ENCODE measurements around the gene RIN3. TPM values are rescaled to one million over a fixed set of nuclear protein-coding genes. Genes with fewer than 3 reads are reported as not detected.

Gene RIN3
- total RNA-seq, 4 donors from 2014 or later, result 13.5 to 22.2 (median 16.2) TPM

DNA sequence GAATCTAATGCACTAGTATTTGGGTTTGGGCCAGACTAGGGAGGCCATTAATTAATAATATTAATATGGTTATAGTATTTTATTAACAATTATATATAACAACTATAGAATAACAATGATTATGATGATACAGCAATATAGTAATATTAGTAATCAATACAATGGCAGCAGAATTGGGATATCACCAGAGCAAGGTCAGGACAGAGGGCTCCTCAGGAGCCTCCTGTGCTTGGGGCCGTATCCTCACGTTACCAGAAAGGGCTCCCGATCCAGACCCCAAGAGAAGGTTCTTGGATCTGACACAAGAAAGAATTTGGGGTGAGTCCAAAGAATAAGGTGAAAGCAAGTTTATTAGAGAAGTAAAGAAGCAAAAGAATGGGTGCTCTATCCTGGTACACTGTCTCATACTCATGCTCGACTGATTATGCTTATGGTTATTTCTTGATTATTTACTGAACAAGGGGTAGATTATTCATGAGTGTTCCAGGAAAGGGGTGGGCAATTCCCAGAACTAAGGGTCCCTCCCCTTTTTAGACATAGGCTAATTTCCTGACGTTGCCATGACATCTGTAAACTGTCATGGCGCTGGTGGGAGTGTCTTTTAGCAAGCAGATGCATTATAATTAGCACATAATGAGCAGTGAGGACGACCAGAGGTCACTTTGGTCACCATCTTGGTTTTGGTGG is 61.6 kb downstream of the RIN3 start:
- WGBS, 2 donors (ENCODE audit: low coverage in 1 of 2), result 82 to 86% methylated on average over 7 of the region's 7 CpGs
- no peak for ATAC-seq
- no peak for TF ChIP-seq POLR2AphosphoS5 (IDR thresholded peaks at IDR 0.05)
- no peak for TF ChIP-seq EP300 (IDR thresholded peaks at IDR 0.05)
- no peak for TF ChIP-seq POLR2A (IDR thresholded peaks at IDR 0.05)
- TF ChIP-seq CTCF (IDR thresholded peaks at IDR 0.05), result no peak
- H3K4me3 ChIP-seq, result no peak overlapping the region
- peaks cover 0 to 41% of the 10 kb centered on the region in 2 donors for H3K36me3 ChIP-seq
- H3K27ac ChIP-seq, result no peak overlapping the region
- no peaks in the 10 kb centered on the region for H3K9me3 ChIP-seq
- H3K27me3 ChIP-seq, result no peaks in the 10 kb centered on the region
- H3K4me1 ChIP-seq, result no peaks in the 10 kb centered on the region

- no peak overlapping the region for H3K4me3 ChIP-seq
- no peaks in the 10 kb centered on the region for H3K27me3 ChIP-seq
- TF ChIP-seq CTCF (IDR thresholded peaks at IDR 0.05), result no peak
- no peak for TF ChIP-seq POLR2A (IDR thresholded peaks at IDR 0.05)
- no peak for TF ChIP-seq EP300 (IDR thresholded peaks at IDR 0.05)
- TF ChIP-seq POLR2AphosphoS5 (IDR thresholded peaks at IDR 0.05), result no peak
- 97 to 100% methylated on average over 2 to 6 of the region's 7 CpGs for WGBS, 2 donors (ENCODE audit: low coverage in 1 of 2)
- H3K9me3 ChIP-seq, result no peaks in the 10 kb centered on the region
- H3K36me3 ChIP-seq, result peaks cover 0 to 46% of the 10 kb centered on the region in 2 donors
- no peaks in the 10 kb centered on the region for H3K4me1 ChIP-seq
- ATAC-seq, result no peak
- H3K27ac ChIP-seq, result no peak overlapping the region
Measured at GRCh38 chr14:92575748-92576303, 62.2 kb downstream of the RIN3 start.

DNA sequence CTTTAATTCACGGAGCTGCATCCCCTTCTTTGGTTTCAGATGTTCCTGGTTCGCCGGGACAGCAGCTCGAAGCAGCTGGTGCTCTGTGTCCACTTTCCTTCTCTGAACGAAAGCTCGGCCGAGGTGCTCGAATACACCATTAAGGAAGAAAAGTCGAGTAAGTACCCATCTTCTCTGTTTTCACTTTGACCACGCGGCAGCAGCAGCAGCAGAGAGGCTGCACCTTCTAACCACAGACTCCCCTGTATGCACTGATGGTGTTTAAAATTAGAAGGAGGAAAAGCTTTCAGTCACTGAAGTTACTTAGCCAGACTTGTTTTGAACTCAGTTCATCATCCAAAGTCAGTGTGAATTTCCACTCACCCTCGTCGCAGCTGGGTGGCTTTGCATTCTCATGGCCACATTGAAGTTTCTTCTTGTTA is 63.8 kb downstream of the RIN3 start:
- no peaks in the 10 kb centered on the region for H3K27me3 ChIP-seq
- no peaks in the 10 kb centered on the region for H3K9me3 ChIP-seq
- ATAC-seq, result no peak
- H3K27ac ChIP-seq, result no peak overlapping the region
- H3K4me3 ChIP-seq, result no peak overlapping the region
- H3K36me3 ChIP-seq, result peaks cover 0 to 51% of the 10 kb centered on the region in 2 donors
- H3K4me1 ChIP-seq, result no peaks in the 10 kb centered on the region
- 44 to 79% methylated on average over 2 to 4 of the region's 13 CpGs for WGBS, 2 donors (ENCODE audit: low coverage in 1 of 2)
- TF ChIP-seq POLR2AphosphoS5 (IDR thresholded peaks at IDR 0.05) (no peak), EP300 (IDR thresholded peaks at IDR 0.05) (no peak), CTCF (IDR thresholded peaks at IDR 0.05) (no peak), POLR2A (IDR thresholded peaks at IDR 0.05) (no peak)

DNA sequence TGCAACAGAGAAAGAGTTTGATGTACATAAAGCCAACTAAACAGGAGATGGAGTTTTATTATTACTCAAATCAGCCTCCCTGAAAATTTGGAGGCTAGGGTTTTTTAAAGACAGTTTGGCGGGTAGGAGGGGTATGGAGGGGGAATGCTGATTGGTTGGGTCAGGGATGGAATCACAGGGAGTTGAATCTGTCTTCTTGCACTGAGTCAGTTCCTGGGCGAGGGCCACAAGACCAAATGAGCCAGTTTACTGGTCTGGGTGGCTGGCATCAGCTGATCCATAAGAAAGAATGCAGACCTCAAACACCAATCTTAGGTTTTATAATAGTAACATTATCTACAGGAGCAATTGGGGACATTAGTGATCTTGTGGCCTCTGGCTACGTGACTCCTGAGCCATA is 64.9 kb downstream of the RIN3 start:
- no peaks in the 10 kb centered on the region for H3K4me1 ChIP-seq
- H3K9me3 ChIP-seq, result no peaks in the 10 kb centered on the region
- ATAC-seq, result no peak
- TF ChIP-seq EP300 (IDR thresholded peaks at IDR 0.05) (no peak), POLR2A (IDR thresholded peaks at IDR 0.05) (no peak), POLR2AphosphoS5 (IDR thresholded peaks at IDR 0.05) (no peak), CTCF (IDR thresholded peaks at IDR 0.05) (no peak)
- 75 to 85% methylated on average over 3 of the region's 3 CpGs for WGBS, 2 donors (ENCODE audit: low coverage in 1 of 2)
- H3K36me3 ChIP-seq, result peaks cover 0 to 60% of the 10 kb centered on the region in 2 donors
- no peak overlapping the region for H3K27ac ChIP-seq
- H3K27me3 ChIP-seq, result no peaks in the 10 kb centered on the region
- no peak overlapping the region for H3K4me3 ChIP-seq

All from gastroesophageal sphincter (tissue), 4 donors.